HCT116 (cell line): ENCODE measurements around the gene PRICKLE3. TPM values are rescaled to one million over a fixed set of nuclear protein-coding genes. Genes with fewer than 3 reads are reported as not detected.

Source experiments
- ATAC-seq: fragments of 200-7000 bp; cut with Tn5 transposase; 2 replicates; pipeline ENCODE4 v1.9.1; 2020; ENCODE audit warnings: mild to moderate bottlenecking, moderate library complexity
- BruUV-seq: library from RNA; stranded (reverse); fragments of 400-500 nt; replicated peaks from 2 replicates; lab custom pipeline; 2021; lab: Mats Ljungman, UMichigan
- CTCF ChIA-PET: fragments of 300-600 bp; sonication (Branson Sonifier 250); formaldehyde crosslinking; loops from one replicate; lab custom pipeline; 2021; ENCODE audit warnings: antibody characterized with exemption; lab: Charles Lee
- POLR2A ChIA-PET: fragments of 300-600, 350-600 bp; sonication (Branson Sonifier 250); formaldehyde crosslinking; loops from one replicate; lab custom pipeline; 2021; ENCODE audit warnings: antibody characterized with exemption; lab: Charles Lee
- RAD21 ChIA-PET, 2 experiments: fragments of 300-600 bp; sonication (Branson Sonifier 250); formaldehyde crosslinking; loops; one replicate each; lab custom pipeline; 2023; ENCODE audit warnings: low total read pairs in 2 of 2; ENCODE audit not compliant: uncharacterized antibody in 2 of 2, unreplicated experiment in 2 of 2, low non-redundant PET in 1 of 2; lab: Charles Lee
- DNase-seq: peaks from one replicate; pipeline ENCODE4 v3.0.0-alpha.2; 2010; ENCODE audit warnings: low read depth, low spot score
- H2AFZ ChIP-seq: fragments of 200-600 bp; shearing (Covaris generic), sonication (generic); 2 replicates; pipeline ENCODE4 v1.6.1; 2017; ENCODE audit warnings: low read depth, mixed run types, mixed read lengths, antibody characterized with exemption, low read length; ENCODE audit not compliant: poor library complexity, severe bottlenecking
- H3K27ac ChIP-seq: 2 replicates; pipeline ENCODE4 v1.5.1; 2012; ENCODE audit warnings: low read depth, low read length
- H3K27me3 ChIP-seq: fragments of 200-600 bp; sonication (generic); 2 replicates; pipeline ENCODE4 v1.6.1; 2016; ENCODE audit warnings: mixed run types, low read length, mixed read lengths; ENCODE audit not compliant: insufficient read depth
- H3K36me3 ChIP-seq, 2 experiments: fragments of 200-500 bp in 1 of 2; fragments of 200-600 bp in 1 of 2; sonication (Bioruptor generic) in 1 of 2; sonication (generic) in 1 of 2; 2 replicates each; pipeline versions ENCODE4 v1.5.1 to v1.6.1; 2014 to 2016; ENCODE audit warnings: low read length in 2 of 2, inconsistent platforms in 1 of 2, mixed read lengths in 1 of 2, mixed run types in 1 of 2; ENCODE audit not compliant: insufficient read depth in 2 of 2, control insufficient read depth in 1 of 2
- H3K4me1 ChIP-seq, 2 experiments: fragments of 200-600 bp in 1 of 2; sonication (generic) in 1 of 2; 2 replicates each; pipeline versions ENCODE4 v1.5.1 to v1.6.1; 2012 to 2017; ENCODE audit warnings: low read length in 2 of 2, inconsistent platforms in 1 of 2, mild to moderate bottlenecking in 1 of 2, mixed read lengths in 1 of 2, mixed run types in 1 of 2, moderate library complexity in 1 of 2; ENCODE audit not compliant: insufficient read depth in 2 of 2, control insufficient read depth in 1 of 2
- H3K4me2 ChIP-seq: fragments of 200-600 bp; sonication (generic); 2 replicates; pipeline ENCODE4 v1.6.1; 2017; ENCODE audit warnings: mixed run types, low read length, mixed read lengths
- H3K4me3 ChIP-seq, 2 experiments: fragments of 200-600 bp in 1 of 2; sonication (generic) in 1 of 2; replicated peaks in 1 of 2; 2 replicates each; pipeline ENCODE4 v1.5.1; 2011 to 2016; ENCODE audit warnings: low read length in 2 of 2, control low read depth in 1 of 2, low read depth in 1 of 2, mild to moderate bottlenecking in 1 of 2, mixed read lengths in 1 of 2, mixed run types in 1 of 2
- H3K79me2 ChIP-seq: fragments of 200-600 bp; sonication (generic); 2 replicates; pipeline ENCODE4 v1.6.1; 2017; ENCODE audit warnings: mild to moderate bottlenecking, mixed run types, low read length, moderate library complexity, mixed read lengths; ENCODE audit not compliant: insufficient read depth
- H3K9ac ChIP-seq: fragments of 200-600 bp; sonication (generic); 2 replicates; pipeline ENCODE4 v1.6.1; 2016; ENCODE audit warnings: low read length, mixed read lengths
- H3K9me2 ChIP-seq: fragments of 200-600 bp; sonication (generic), shearing (Covaris generic); 2 replicates; pipeline ENCODE4 v1.6.1; 2017; ENCODE audit warnings: mixed run types, mild to moderate bottlenecking, moderate library complexity; ENCODE audit not compliant: insufficient read depth
- H3K9me3 ChIP-seq, 2 experiments: fragments of 200-500 bp in 1 of 2; fragments of 200-600 bp in 1 of 2; sonication (Bioruptor generic) in 1 of 2; sonication (generic) in 1 of 2; 2 replicates each; pipeline ENCODE4 v1.6.1; 2014 to 2017; ENCODE audit warnings: low read length in 2 of 2, mixed read lengths in 2 of 2, inconsistent platforms in 1 of 2, low read depth in 1 of 2, mild to moderate bottlenecking in 1 of 2, mixed run types in 1 of 2, moderate library complexity in 1 of 2; ENCODE audit not compliant: control insufficient read depth in 1 of 2, insufficient read depth in 1 of 2
- H4K20me1 ChIP-seq: fragments of 200-600 bp; sonication (generic), shearing (Covaris generic); 2 replicates; pipeline ENCODE4 v1.6.1; 2017; ENCODE audit warnings: mixed run types, mild to moderate bottlenecking, moderate library complexity; ENCODE audit not compliant: insufficient read depth
- EGR1 ChIP-seq: IDR thresholded peaks from 2 replicates; pipeline ENCODE4 v1.6.1; 2012; ENCODE audit warnings: low read depth
- JUND ChIP-seq: IDR thresholded peaks from 2 replicates; pipeline ENCODE4 v1.6.1; 2012
- POLR2AphosphoS5 ChIP-seq: IDR thresholded peaks from 2 replicates; pipeline ENCODE4 v1.6.1; 2011; ENCODE audit warnings: mild to moderate bottlenecking, low read depth, low read length, moderate library complexity
- REST ChIP-seq: IDR thresholded peaks from 2 replicates; pipeline ENCODE4 v1.6.1; 2012; ENCODE audit warnings: low read depth
- TCF7L2 ChIP-seq: IDR thresholded peaks from 2 replicates; pipeline ENCODE4 v1.7.0; 2011; ENCODE audit warnings: borderline replicate concordance, inconsistent platforms; ENCODE audit not compliant: insufficient read depth, insufficient read length; ENCODE audit errors: extremely low read depth
- ZNF274 ChIP-seq: fragments of 200-500 bp; sonication (Bioruptor generic); IDR thresholded peaks from 2 replicates; pipeline ENCODE4 v1.6.1; 2014; ENCODE audit warnings: mild to moderate bottlenecking, low read depth, low read length, inconsistent platforms
- intact Hi-C: fragments of 100-400 bp; cut with micrococcal nuclease; formaldehyde crosslinking; loops from 2 replicates; pipeline ENCODE4 v1.10.0; 2022
- total RNA-seq: library from RNA; stranded (reverse); gene quantifications from one replicate; pipeline ENCODE4 v1.2.1, GENCODE V29; 2021; ENCODE audit not compliant: unreplicated experiment

PRICKLE3 gene
- total RNA-seq, 1 experiment from 2014 or later = 27.8 TPM

GRCh38 chrX:49183701-49184281, 2.4 kb downstream of the PRICKLE3 start:
- H3K4me3 ChIP-seq = peak overlapping the region; percentile 31 to 71; a peak in 3 of 4 replicates
- TF ChIP-seq ZNF274 (no peak), JUND (no peak), EGR1 (no peak), REST (no peak), TCF7L2 (no peak), POLR2AphosphoS5 (no peak)
- H3K4me2 ChIP-seq = peak overlapping the region; percentile 89
- no peak overlapping the region for H2AFZ ChIP-seq
- CTCF ChIA-PET = interaction anchor here (0.9 to 1.4 kb wide), 4 partner anchors 9 to 28 kb away, joined by 3 to 8 read pairs (median 4); no protein-coding TSS in a partner anchor
- H3K9me2 ChIP-seq = no peaks in the 10 kb centered on the region
- H3K9me3 ChIP-seq = no peaks in the 10 kb centered on the region
- H3K9ac ChIP-seq = peak overlapping the region; percentile 82; the same call in 1 of the 2 replicates
- no peak; the same call in 1 of the 2 replicates for ATAC-seq
- peaks cover 24% of the 10 kb centered on the region for H3K79me2 ChIP-seq
- no peaks in the 10 kb centered on the region for H3K27me3 ChIP-seq
- H4K20me1 ChIP-seq = no peaks in the 10 kb centered on the region
- peak overlapping the region; percentile 84 for H3K27ac ChIP-seq
- peaks cover 3 to 8% of the 10 kb centered on the region in 2 experiments; a peak in 3 of 4 replicates for H3K36me3 ChIP-seq
- no TSS peak for BruUV-seq
- DNase-seq = no peak
- H3K4me1 ChIP-seq = peaks cover 8 to 27% of the 10 kb centered on the region in 2 experiments
- RAD21 ChIA-PET = interaction anchor here in 1 of 2 experiments (0.7 kb wide), 1 partner anchor 62 kb away, joined by 3 read pairs; no protein-coding TSS in a partner anchor
- POLR2A ChIA-PET = interaction anchor here (0.6 to 1.3 kb wide), 5 partner anchors 9 to 85 kb away, joined by 3 to 9 read pairs (median 4); partner anchors contain the start of gene PLP2
- intact Hi-C loops = no loop called here
